Stomach (tissue), 4 donors: ENCODE data around the gene SRC.

ENCODE experiments used
- CTCF ChIP-seq, 7 experiments: fragments of 450-650 bp in 4 of 7; fragments of 200-600 bp in 3 of 7; sonication (generic) in 3 of 7; IDR thresholded peaks; one replicate each; pipeline ENCODE4 v1.5.1; 2016 to 2019; ENCODE audit warnings: antibody characterized with exemption in 7 of 7, control low read depth in 2 of 7, mild to moderate bottlenecking in 1 of 7
- POLR2A ChIP-seq, 4 donors: fragments of 450-650 bp; IDR thresholded peaks; one replicate each; pipeline ENCODE4 v1.6.1; 2016; ENCODE audit warnings: antibody characterized with exemption in 4 of 4, control low read depth in 2 of 4, mild to moderate bottlenecking in 1 of 4, moderate library complexity in 1 of 4
- POLR2AphosphoS5 ChIP-seq, 3 donors: sonication (generic); formaldehyde crosslinking; IDR thresholded peaks; one replicate each; pipeline ENCODE4 v1.6.1; 2016; ENCODE audit warnings: antibody characterized with exemption in 3 of 3

DNA sequence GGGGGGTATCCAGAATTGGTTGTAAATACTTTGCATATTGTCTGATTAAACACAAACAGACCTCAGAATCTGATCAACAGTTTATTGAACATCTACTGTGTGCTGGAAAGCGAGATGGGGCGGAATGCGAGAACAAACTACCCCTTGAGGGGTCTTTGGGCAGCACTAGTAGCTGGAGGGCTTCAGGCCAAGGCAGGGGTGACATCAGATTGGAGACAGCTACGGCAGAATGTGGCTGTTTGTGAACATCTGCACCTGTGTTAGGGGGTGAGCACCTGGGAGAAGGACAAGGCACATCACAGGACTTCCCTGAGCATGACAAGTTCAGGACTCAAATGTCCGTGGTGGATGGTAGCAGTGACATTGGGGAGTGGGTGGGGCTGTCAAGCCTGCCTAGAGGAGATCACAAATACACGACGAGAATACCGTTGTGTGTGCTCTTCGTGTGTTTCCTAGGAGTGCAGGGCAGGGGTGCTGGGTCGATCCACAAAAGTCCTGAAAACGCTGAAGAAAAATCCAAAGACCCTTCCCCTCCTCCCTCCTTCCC is 59.5 kb downstream of the SRC start:
- TF ChIP-seq POLR2A (IDR thresholded peaks at IDR 0.05) (no peak), CTCF (IDR thresholded peaks at IDR 0.05) (no peak), POLR2AphosphoS5 (IDR thresholded peaks at IDR 0.05) (no peak)
